ENCODE data around the gene KLRK1.
"Not testable (repeated sequence)": the region's sequence is repeated elsewhere in the genome, so short reads cannot be mapped to it uniquely, and the experiment has no call there.

Gene KLRK1

DNA sequence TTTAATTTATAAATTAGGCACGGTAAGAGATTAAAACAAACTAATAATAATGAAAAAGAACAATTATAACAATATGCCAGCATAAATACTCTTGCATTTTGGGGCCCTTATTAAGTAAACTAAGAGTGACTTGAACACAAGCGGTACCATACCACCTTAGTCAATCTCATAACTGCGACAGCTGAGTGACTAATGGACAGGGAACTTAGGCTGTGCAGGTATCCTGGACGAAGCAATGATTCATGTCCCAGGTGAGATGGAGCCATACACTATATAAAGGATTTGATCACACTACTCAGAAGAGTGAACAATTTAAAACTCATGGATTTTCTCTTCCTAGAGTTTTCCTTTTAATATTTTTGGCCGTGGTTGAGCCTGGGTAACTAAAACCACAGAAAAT lies 15.5 kb upstream of the KLRK1 start:
- no peak for DNase-seq (ENCODE audit: low read depth)
- H3K4me3 ChIP-seq (ENCODE audit: low read depth, low read length) = no peak overlapping the region
- TF ChIP-seq, protein P1, sequence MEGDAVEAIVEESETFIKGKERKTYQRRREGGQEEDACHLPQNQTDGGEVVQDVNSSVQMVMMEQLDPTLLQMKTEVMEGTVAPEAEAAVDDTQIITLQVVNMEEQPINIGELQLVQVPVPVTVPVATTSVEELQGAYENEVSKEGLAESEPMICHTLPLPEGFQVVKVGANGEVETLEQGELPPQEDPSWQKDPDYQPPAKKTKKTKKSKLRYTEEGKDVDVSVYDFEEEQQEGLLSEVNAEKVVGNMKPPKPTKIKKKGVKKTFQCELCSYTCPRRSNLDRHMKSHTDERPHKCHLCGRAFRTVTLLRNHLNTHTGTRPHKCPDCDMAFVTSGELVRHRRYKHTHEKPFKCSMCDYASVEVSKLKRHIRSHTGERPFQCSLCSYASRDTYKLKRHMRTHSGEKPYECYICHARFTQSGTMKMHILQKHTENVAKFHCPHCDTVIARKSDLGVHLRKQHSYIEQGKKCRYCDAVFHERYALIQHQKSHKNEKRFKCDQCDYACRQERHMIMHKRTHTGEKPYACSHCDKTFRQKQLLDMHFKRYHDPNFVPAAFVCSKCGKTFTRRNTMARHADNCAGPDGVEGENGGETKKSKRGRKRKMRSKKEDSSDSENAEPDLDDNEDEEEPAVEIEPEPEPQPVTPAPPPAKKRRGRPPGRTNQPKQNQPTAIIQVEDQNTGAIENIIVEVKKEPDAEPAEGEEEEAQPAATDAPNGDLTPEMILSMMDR (IDR thresholded peaks at IDR 0.05; ENCODE audit: low read depth, low read length, missing control alignments) = no peak

DNA sequence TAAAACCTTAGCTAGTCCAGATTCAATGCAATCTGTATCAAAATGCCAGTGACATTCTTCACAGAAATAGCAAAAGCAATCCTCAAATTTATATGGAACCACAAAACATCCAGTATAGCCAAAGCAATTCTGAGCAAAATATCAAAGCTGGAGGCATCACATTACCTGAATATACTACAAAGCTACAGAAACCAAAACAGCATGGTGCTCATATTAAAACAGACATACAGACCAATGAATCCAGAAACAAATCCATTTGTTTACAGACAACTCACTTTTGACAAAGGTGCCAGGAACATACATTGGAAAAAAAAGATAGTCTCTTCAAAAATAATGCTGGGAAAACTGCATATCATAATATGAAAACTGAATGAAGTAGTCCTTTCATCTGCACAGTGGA lies 15.0 kb upstream of the KLRK1 start:
- no peak overlapping the region for H3K4me3 ChIP-seq (ENCODE audit: low read depth, low read length)
- TF ChIP-seq, protein P1 (IDR thresholded peaks at IDR 0.05; ENCODE audit: low read depth, low read length, missing control alignments) = no peak
- DNase-seq (ENCODE audit: low read depth) = no peak

DNA sequence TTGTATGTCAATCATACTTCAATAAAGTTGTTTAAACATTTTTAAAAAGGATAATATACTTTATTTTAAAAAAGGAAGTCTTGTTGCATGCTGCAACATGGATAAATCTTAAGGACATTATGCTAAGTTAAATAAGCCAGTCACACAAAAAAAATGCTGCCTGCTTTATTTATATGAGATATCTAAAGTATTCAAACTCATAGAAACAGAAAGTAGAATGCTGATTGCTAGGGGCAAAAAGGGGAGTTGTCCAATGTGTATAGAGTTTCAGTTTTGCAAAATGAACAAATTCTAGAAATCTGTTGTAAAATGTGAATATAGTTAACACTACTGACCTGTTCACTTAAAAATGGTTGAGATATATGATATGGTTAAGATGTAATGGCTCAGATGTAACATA lies 11.0 kb upstream of the KLRK1 start:
- DNase-seq (ENCODE audit: low read depth) = no peak
- no peak overlapping the region for H3K4me3 ChIP-seq (ENCODE audit: low read depth, low read length)
- TF ChIP-seq, protein P1 (IDR thresholded peaks at IDR 0.05; ENCODE audit: low read depth, low read length, missing control alignments) = no peak

DNA sequence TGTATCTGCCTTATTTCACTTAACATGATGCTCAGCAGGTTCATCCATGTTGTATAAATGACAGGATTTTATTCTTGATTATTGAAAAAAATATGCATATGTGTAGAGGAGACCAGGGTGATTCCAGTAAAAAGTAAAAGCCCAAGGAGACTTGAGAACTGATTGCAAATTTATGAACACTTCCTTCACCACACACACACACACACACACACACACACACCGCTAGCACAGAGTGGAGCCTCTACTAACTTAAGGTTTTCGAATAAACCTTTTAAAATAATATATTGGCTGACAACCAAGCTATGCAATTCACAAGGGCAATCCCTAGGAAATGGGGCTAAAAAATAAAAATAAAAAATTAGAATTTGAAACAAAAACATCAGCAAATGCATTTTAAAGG lies 8.3 kb upstream of the KLRK1 start:
- TF ChIP-seq, protein P1 (IDR thresholded peaks at IDR 0.05; ENCODE audit: low read depth, low read length, missing control alignments) = no peak
- no peak for DNase-seq (ENCODE audit: low read depth)
- H3K4me3 ChIP-seq (ENCODE audit: low read depth, low read length) = no peak overlapping the region

DNA sequence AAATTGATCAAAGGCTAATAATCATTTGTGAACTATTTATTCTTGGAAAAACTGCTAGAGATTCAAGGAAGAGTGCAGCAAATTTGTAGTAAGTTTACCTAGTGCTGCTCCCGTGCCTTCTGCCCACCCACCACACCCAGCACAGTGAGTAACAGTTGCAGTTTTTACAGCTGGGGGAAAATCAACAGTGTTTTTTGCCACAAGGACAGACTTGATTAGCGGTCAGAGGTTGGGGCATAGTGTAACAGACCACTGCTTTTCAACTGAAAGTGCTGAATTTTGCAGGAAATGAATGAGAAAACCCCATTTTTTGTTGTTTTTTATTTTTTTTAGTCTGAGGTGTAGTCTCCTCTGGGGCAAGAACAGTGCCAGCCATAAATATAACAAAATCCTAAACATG lies 7.5 kb upstream of the KLRK1 start:
- TF ChIP-seq, protein P1 (IDR thresholded peaks at IDR 0.05; ENCODE audit: low read depth, low read length, missing control alignments) = no peak
- H3K4me3 ChIP-seq (ENCODE audit: low read depth, low read length) = no peak overlapping the region
- DNase-seq (ENCODE audit: low read depth) = no peak

- not testable (repeated sequence) for DNase-seq (ENCODE audit: low read depth); H3K4me3 ChIP-seq (ENCODE audit: low read depth, low read length)
These were observed 6.3 kb upstream of the KLRK1 start for GRCh38 chr12:10396176-10396575.

GRCh38 chr12:10395390-10395998 lies 5.7 kb upstream of the KLRK1 start:
- no peak overlapping the region for H3K4me3 ChIP-seq (ENCODE audit: low read depth, low read length)
- DNase-seq (ENCODE audit: low read depth) = no peak
- TF ChIP-seq, protein P1 (IDR thresholded peaks at IDR 0.05; ENCODE audit: low read depth, low read length, missing control alignments) = no peak

DNA sequence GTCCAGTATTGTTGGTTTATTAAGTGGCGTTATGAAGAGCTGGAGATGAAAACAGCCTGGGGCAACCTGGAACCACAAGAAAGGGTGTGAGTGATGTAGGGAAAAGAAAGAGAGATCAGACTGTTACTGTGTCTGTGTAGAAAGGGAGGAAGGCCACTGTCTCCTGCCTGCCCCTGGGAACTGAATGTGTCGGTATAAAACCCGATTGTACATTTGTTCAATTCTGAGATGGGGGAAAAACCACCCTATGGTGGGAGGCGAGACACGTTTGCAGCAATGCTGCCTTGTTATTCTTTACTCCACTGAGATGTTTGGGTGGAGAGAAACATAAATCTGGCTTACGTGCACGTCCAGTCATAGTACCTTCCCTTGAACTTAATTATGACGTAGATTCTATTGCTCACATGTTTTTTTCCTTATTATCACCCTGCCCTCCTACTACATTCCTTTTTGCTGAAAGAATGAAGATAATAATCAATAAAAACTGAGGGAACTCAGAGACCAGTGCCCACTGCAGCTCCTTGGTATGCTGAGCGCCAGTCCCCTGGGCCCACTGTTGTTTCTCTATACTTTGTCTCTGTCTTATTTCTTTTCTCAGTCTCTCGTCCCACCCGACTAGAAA lies 4.8 kb upstream of the KLRK1 start:
- not testable (repeated sequence) for H3K4me3 ChIP-seq (ENCODE audit: low read depth, low read length); DNase-seq (ENCODE audit: low read depth)
